GM18861 (cell line): Measurements from ENCODE around the gene COMMD10.

Experiments
- ATAC-seq: cut with Tn5 transposase; IDR thresholded peaks from one replicate; pipeline ENCODE4 v1.9.1; 2021; ENCODE audit not compliant: unreplicated experiment

Gene COMMD10

GRCh38 chr5:116281309-116281708, 196.5 kb downstream of the COMMD10 start:
- ATAC-seq: no peak

GRCh38 chr5:116288524-116288923, 203.7 kb downstream of the COMMD10 start:
- ATAC-seq: no peak

DNA sequence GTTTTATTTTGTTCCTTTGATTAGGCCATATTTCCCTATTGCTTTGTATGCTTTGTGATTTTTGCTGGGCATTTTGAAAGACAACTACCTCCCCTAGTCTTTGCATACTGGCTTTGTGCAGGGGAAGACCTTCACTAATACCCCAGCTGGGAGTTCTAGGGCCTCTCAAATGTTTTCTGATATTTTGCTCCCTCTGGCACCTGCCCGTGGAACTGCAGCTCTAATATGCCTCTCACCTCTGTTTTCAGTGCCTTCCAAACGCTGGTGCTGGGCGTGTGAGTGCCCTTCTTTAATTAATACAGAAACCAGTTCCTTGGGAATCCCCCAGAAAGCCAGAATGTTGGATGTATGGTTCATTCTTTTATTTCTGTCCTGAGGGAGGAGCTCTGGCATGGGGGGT, 204.5 kb downstream of the COMMD10 start:
- ATAC-seq: no peak

DNA sequence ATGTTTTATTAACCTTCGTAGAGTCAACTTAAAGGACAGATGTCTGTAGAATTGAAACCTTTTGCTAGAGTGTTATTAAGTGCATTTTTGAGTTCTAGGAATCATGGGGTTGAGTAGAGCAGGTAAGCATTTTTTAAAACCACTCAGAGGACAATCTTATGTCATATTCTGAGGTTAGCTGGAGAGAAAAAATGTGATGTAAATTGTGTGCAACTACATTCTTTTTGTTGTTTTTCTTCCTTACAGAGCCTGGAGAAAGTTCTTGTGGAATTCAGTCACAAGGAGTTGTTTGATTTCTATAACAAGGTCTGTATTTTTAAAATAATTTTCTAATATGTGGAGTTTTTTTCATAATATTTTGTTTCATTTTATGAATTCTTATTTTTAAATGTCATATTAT, 206.4 kb downstream of the COMMD10 start:
- ATAC-seq: no peak

GRCh38 chr5:116292321-116292720, 207.5 kb downstream of the COMMD10 start:
- no peak for ATAC-seq

- no peak for ATAC-seq
Observed at GRCh38 chr5:116296335-116297072, 211.7 kb downstream of the COMMD10 start.

- ATAC-seq: no peak
Observed at GRCh38 chr5:116297296-116297814, 212.5 kb downstream of the COMMD10 start.

GRCh38 chr5:116299746-116300640, 215.2 kb downstream of the COMMD10 start:
- ATAC-seq: no peak

- ATAC-seq: no peak
Observed at GRCh38 chr5:116301110-116301509, 216.3 kb downstream of the COMMD10 start.

- no peak for ATAC-seq
Observed at GRCh38 chr5:116303340-116303739, 218.5 kb downstream of the COMMD10 start.

DNA sequence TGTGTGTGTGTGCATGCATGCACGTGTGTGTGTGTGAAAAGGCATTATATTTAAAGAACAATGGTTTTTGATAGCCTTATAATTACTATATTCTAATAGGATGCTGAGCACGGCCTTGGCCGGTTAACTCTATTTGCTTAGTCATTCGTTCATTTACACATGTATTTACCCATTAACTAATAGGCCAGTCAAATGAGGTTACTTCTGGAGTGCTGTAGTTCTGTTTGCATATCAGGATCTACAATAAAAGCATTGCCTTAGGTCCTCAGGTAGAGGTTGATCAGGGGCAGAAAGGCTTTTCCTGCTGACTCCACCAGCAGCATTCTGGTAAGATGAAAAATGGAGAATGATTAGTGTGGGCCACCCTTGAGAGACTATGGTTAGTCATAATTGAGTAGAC, 219.0 kb downstream of the COMMD10 start:
- ATAC-seq: no peak

- no peak for ATAC-seq
Observed at GRCh38 chr5:116305899-116306298, 221.1 kb downstream of the COMMD10 start.

DNA sequence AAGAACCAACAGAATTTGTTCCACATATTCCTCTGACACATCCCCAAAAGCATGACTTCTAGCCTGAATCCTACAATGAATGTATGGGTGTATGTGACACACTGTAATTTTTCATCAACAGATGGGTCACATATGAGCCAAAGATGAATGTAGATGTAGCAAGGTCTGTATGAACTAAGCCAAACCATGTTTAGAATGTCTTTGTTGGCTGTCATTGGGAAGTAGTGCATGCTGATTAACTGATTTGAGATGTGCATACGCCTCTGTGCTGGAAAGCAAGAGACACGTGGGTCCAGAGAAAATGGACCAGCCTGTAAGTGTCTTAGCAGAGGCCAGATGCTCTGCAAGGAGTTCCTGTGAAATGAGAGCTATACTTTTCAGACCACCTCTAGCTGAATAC, 222.0 kb downstream of the COMMD10 start:
- no peak for ATAC-seq

- ATAC-seq: no peak
Observed at GRCh38 chr5:116308391-116308790, 223.6 kb downstream of the COMMD10 start.

DNA sequence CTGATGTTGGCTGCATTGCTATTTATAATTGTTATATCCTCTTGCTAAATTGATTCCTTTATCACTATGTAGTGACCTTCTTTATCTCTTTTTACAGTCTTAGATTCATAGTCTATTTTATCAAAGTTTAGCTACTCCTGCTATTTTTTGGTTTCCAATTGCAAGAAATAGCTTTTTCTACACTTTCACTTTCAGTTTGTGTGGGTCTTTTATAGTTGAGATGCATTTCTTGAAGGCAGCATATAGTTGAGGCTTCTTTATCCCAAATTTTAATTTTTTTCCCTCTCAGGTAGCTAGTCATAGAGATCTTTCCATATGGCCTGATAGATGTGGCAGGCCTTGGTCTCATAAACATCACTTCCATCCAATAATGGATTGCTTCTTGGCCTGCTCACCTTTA, 228.5 kb downstream of the COMMD10 start:
- no peak for ATAC-seq

- ATAC-seq: no peak
Observed at GRCh38 chr5:116315531-116315930, 230.7 kb downstream of the COMMD10 start.

DNA sequence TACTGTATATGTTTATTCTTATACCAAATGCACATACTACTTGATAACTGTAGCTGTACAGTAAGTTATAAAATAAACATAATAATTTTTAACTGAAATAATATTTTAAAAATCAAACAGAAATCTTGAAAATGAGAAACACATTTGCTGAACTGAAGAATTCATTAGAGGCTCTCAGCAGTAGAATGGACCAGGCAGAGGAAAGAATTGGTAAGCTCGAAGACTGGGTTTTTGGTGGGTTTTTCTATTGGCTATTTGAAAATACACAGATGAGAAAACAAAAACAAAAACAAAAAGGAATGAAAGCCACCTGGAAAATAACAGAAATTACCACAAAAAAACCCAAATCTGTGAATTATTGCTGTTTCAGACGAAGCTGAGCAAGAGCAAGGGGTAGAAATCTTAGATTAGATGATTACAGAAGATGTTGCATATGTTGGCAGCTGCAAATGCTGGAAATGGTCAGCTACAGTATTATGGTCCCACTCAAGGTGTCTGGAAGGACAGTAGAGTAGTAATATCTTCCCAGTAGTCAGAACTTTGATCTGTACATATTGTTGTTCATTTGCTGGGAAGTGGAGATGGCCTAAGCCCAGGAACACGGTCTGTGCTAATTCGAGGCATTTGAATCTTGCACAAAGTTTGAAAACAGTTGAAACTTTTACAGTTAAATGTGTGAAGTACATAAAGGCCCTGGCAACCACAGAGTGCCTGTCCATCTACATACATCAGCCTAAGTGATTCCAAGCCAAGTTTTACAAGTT, 233.4 kb downstream of the COMMD10 start:
- no peak for ATAC-seq

GRCh38 chr5:116320486-116320885, 235.7 kb downstream of the COMMD10 start:
- ATAC-seq: no peak

- ATAC-seq: no peak
Observed at GRCh38 chr5:116329503-116329902, 244.7 kb downstream of the COMMD10 start.

DNA sequence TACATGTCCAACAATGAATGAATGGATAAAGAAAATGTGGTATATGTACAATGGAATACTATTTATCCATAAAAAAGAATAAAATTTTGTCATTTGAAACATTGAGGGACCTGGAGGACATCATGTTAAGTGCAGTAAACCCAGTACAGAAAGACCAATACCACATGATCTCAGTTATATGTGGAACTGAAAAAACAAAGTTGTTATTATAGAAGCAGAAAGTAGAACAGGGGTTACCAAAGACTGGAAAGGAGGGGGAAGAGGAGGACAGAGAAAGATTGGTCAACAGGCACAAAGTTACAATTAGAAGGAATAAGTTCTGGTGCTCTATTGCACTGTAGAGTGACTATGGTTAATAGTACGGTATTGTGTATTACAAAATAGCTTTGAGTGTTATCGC, 256.0 kb downstream of the COMMD10 start:
- no peak for ATAC-seq
